Upper lobe of right lung (tissue), 1 donor: Measurements from ENCODE around the gene FBXO2. TPM values are rescaled to one million over a fixed set of nuclear protein-coding genes. Genes with fewer than 3 reads are reported as not detected.

Source experiments
- ATAC-seq: fragments of 200-7000 bp; cut with Tn5 transposase; one replicate; pipeline ENCODE4 v1.9.1; 2020; ENCODE audit warnings: mild to moderate bottlenecking, moderate library complexity
- DNase-seq: peaks from one replicate; pipeline ENCODE4 v3.0.0-alpha.2; 2020
- H3K27ac ChIP-seq: fragments of 200-600 bp; one replicate; pipeline ENCODE4 v1.8.0; 2022
- H3K27me3 ChIP-seq: fragments of 200-600 bp; one replicate; pipeline ENCODE4 v1.8.0; 2022; ENCODE audit warnings: mild to moderate bottlenecking
- H3K36me3 ChIP-seq: fragments of 200-600 bp; one replicate; pipeline ENCODE4 v1.8.0; 2022
- H3K4me1 ChIP-seq: fragments of 200-600 bp; one replicate; pipeline ENCODE4 v1.8.0; 2022
- H3K4me3 ChIP-seq: fragments of 200-600 bp; one replicate; pipeline ENCODE4 v1.8.0; 2022; ENCODE audit warnings: mild to moderate bottlenecking
- H3K9me3 ChIP-seq: fragments of 200-600 bp; one replicate; pipeline ENCODE4 v1.8.0; 2022
- CTCF ChIP-seq: fragments of 200-600 bp; IDR thresholded peaks from one replicate; pipeline ENCODE4 v1.8.0; 2022; ENCODE audit warnings: antibody characterized with exemption
- intact Hi-C: fragments of 100-400 bp; cut with DNase I; formaldehyde crosslinking; loops from one replicate; pipeline ENCODE4 v1.11.0; 2022
- total RNA-seq: library from RNA; stranded (reverse); fragmentation: NEBNext Ultra II Directional; extraction: Animal tissue kit (Norgen Biotek cat#: 25700); gene quantifications from one replicate; pipeline ENCODE4 v1.2.1, GENCODE V29; 2021
- donor health status: DM: no; HTN: yes; CAD: no; lungs with severe emphysema.

The FBXO2 gene
- total RNA-seq, 1 donor from 2014 or later: 11.2 TPM

GRCh38 chr1:11693024-11693590, 38.9 kb upstream of the FBXO2 start:
- Histone ChIP-seq H3K9me3 (no peaks in the 10 kb centered on the region), H3K4me3 (no peak overlapping the region), H3K27ac (no peak overlapping the region), H3K36me3 (no peaks in the 10 kb centered on the region), H3K27me3 (peaks cover 56% of the 10 kb centered on the region), H3K4me1 (peaks cover 9% of the 10 kb centered on the region)
- no peak for DNase-seq
- intact Hi-C loops: no loop called here
- ATAC-seq: peak; percentile 50
- no peak for TF ChIP-seq CTCF

GRCh38 chr1:11691928-11692711, 37.9 kb upstream of the FBXO2 start:
- Histone ChIP-seq H3K4me1 (peaks cover 9% of the 10 kb centered on the region), H3K9me3 (no peaks in the 10 kb centered on the region), H3K4me3 (no peak overlapping the region), H3K36me3 (no peaks in the 10 kb centered on the region), H3K27ac (no peak overlapping the region), H3K27me3 (peaks cover 56% of the 10 kb centered on the region)
- no peak for TF ChIP-seq CTCF
- ATAC-seq (no peak), DNase-seq (no peak)
- intact Hi-C loops: no loop called here

- peak; percentile 6 for ATAC-seq
- Histone ChIP-seq H3K4me3 (peak within 1 kb of the TSS; percentile 32), H3K36me3 (no peaks in the 10 kb centered on the region), H3K4me1 (peaks cover 9% of the 10 kb centered on the region), H3K27ac (no peak within 1 kb of the TSS), H3K9me3 (no peaks in the 10 kb centered on the region), H3K27me3 (peaks cover 56% of the 10 kb centered on the region)
- DNase-seq: no peak
- TF ChIP-seq CTCF: no peak
- intact Hi-C loops: no loop called here
Observed at GRCh38 chr1:11691302-11691914, 37.2 kb upstream of the FBXO2 start, which contains the start of gene DRAXIN. DRAXIN (plus strand) TSS chr1:11691710; CDS start chr1:11706259, 14,549 bp downstream.

DNA sequence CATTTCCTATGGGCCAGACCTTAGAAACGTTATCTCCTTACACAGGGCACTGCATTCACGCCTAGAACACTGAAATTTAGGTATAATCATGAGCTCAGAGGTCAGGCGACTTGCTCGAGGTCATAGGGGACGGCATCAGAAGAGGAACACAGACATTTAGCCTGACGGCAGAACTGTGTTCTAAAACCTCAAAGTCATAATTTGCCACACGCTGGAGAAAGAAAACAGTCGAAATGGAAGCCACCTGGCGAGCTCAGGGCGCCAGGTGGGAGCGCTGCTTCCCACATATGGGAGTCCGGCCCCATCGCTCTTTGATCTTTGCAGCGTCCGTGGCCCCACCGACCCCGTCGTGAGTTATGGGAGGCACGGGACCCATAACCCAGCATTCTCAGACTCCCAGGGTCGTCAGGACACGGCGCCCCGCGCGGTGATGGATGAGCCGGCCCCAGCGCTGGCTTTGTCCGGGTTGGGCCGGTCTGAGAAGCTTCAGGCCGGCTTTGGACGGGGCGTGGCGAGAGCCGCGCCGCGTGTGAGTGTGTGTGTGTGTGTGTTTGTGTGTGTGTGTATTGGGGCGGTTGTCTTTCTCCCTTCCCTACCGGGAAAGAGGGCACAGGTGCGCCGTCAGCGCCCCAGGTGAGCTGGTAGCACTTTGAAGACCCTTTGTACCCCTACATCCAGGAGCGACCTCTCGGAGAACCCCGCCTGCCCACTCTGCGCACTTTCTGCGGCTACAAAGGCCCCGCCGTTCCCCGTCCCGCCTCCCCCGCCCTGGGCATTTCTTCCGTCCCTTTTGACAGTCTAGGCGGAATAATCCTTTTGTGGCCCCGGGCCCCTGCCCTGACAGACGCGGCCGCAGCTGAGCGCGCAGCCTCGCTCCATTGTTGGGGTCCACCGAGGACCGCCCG, 36.4 kb upstream of the FBXO2 start:
- Histone ChIP-seq H3K4me1 (peaks cover 9% of the 10 kb centered on the region), H3K9me3 (no peaks in the 10 kb centered on the region), H3K36me3 (no peaks in the 10 kb centered on the region), H3K27ac (no peak overlapping the region), H3K27me3 (peaks cover 56% of the 10 kb centered on the region), H3K4me3 (peak overlapping the region; percentile 32)
- ATAC-seq (peak; percentile 33), DNase-seq (no peak)
- intact Hi-C loops: no loop called here
- TF ChIP-seq CTCF: no peak

GRCh38 chr1:11688506-11688905, 34.3 kb upstream of the FBXO2 start:
- H3K27me3 ChIP-seq: peaks cover 50% of the 10 kb centered on the region
- intact Hi-C loops: no loop called here
- no peak for ATAC-seq
- no peaks in the 10 kb centered on the region for H3K36me3 ChIP-seq
- TF ChIP-seq CTCF: no peak
- no peaks in the 10 kb centered on the region for H3K9me3 ChIP-seq
- no peak for DNase-seq
- no peak overlapping the region for H3K4me3 ChIP-seq
- H3K4me1 ChIP-seq: peaks cover 9% of the 10 kb centered on the region
- no peak overlapping the region for H3K27ac ChIP-seq
